Calu3 (cell line): ENCODE data around the gene PLCB2. TPM values are rescaled to one million over a fixed set of nuclear protein-coding genes. Genes with fewer than 3 reads are reported as not detected.

ENCODE experiments used
- BruUV-seq: library from RNA; stranded (reverse); fragments of 400-500 nt; replicated peaks from 2 replicates; lab custom pipeline; 2021; lab: Mats Ljungman, UMichigan
- CTCF ChIA-PET: fragments of 300-600 bp; sonication (Branson Sonifier 250); formaldehyde crosslinking; loops from one replicate; lab custom pipeline; 2022; ENCODE audit warnings: antibody characterized with exemption; lab: Charles Lee
- DNase-seq: peaks from one replicate; pipeline ENCODE4 v3.0.0; 2022
- H3K27ac Mint-ChIP-seq: one replicate; pipeline ENCODE4 v1.8.0; 2022; ENCODE audit warnings: mixed read lengths; ENCODE audit not compliant: unreplicated experiment
- H3K27me3 Mint-ChIP-seq: one replicate; pipeline ENCODE4 v1.8.0; 2022; ENCODE audit warnings: mixed read lengths; ENCODE audit not compliant: unreplicated experiment
- H3K36me3 Mint-ChIP-seq: one replicate; pipeline ENCODE4 v1.8.0; 2022; ENCODE audit warnings: mild to moderate bottlenecking, moderate library complexity, mixed read lengths; ENCODE audit not compliant: insufficient read depth, unreplicated experiment
- H3K4me1 Mint-ChIP-seq: one replicate; pipeline ENCODE4 v1.8.0; 2022; ENCODE audit warnings: mild to moderate bottlenecking, low read depth, mixed read lengths; ENCODE audit not compliant: unreplicated experiment
- H3K4me3 Mint-ChIP-seq: one replicate; pipeline ENCODE4 v1.8.0; 2022; ENCODE audit warnings: mild to moderate bottlenecking, low read depth, moderate library complexity, mixed read lengths; ENCODE audit not compliant: unreplicated experiment
- H3K9me3 Mint-ChIP-seq: one replicate; pipeline ENCODE4 v1.8.0; 2022; ENCODE audit warnings: low read depth, mixed read lengths; ENCODE audit not compliant: unreplicated experiment
- CTCF ChIP-seq: fragments of 200-600 bp; IDR thresholded peaks from one replicate; pipeline ENCODE4 v1.8.0; 2022; ENCODE audit warnings: antibody characterized with exemption; ENCODE audit not compliant: unreplicated experiment
- intact Hi-C: fragments of 100-400 bp; cut with micrococcal nuclease; formaldehyde crosslinking; loops from one replicate; pipeline ENCODE4 v1.10.0; 2022; ENCODE audit not compliant: unreplicated experiment
- total RNA-seq: library from RNA; stranded (reverse); gene quantifications from 2 replicates; pipeline ENCODE4 v1.2.3, GENCODE V29; 2022

PLCB2 gene
- total RNA-seq, 1 experiment from 2014 or later = 37.3 TPM

DNA sequence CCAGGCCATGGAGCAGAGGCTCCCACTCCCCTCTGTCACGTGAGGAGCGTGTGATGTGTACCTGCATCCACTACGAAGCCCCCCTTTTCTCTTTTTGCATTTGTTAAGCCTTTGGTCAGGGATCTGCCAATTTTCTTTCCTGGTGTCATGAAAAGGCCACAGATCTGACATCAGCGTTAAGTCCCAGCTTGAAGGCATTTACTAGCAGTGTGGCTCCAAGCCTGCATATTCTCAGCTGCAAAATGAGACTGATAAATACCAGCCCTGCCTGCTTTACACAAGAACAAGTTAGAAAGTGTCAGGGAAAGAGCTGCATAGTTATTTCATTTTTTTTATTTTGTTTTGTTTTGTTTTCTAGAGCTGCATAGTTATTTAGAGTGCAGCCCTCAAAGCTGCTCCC is 22.6 kb downstream of the PLCB2 start:
- peaks cover 12% of the 10 kb centered on the region for H3K4me1 Mint-ChIP-seq

GRCh38 chr15:40283615-40284300 is 24.0 kb downstream of the PLCB2 start:
- Mint-ChIP-seq H3K4me3 (no peak overlapping the region), H3K27me3 (no peaks in the 10 kb centered on the region), H3K4me1 (no peaks in the 10 kb centered on the region), H3K36me3 (peaks cover 5% of the 10 kb centered on the region), H3K9me3 (no peaks in the 10 kb centered on the region), H3K27ac (no peak overlapping the region)
- no peak for DNase-seq
- CTCF ChIA-PET = no interaction called here
- no peak for TF ChIP-seq CTCF
- intact Hi-C loops = no loop called here
- BruUV-seq = no TSS peak

More for the DNA sequence above, 22.6 kb downstream of the PLCB2 start:
- BruUV-seq = no TSS peak
- Mint-ChIP-seq H3K4me3 (no peak overlapping the region), H3K27ac (no peak overlapping the region), H3K36me3 (peaks cover 5% of the 10 kb centered on the region), H3K9me3 (no peaks in the 10 kb centered on the region), H3K27me3 (no peaks in the 10 kb centered on the region)
- DNase-seq = no peak
- no peak for TF ChIP-seq CTCF
- CTCF ChIA-PET = interaction anchor here (0.7 to 1.1 kb wide), 2 partner anchors 22 to 54 kb away, joined by 3 read pairs; partner anchors contain the start of gene PLCB2
- intact Hi-C loops = no loop called here

GRCh38 chr15:40282869-40283614 is 24.7 kb downstream of the PLCB2 start, which contains the start of gene ANKRD63:
Gene ANKRD63, minus strand, starts transcription at chr15:40283064. Its CDS starts 478 bp downstream, at chr15:40282586.
- Mint-ChIP-seq H3K27me3 (no peaks in the 10 kb centered on the region), H3K27ac (no peak within 1 kb of the TSS), H3K4me3 (peak within 1 kb of the TSS; percentile 57), H3K4me1 (no peaks in the 10 kb centered on the region), H3K36me3 (peaks cover 2% of the 10 kb centered on the region), H3K9me3 (no peaks in the 10 kb centered on the region)
- DNase-seq = no peak
- no peak for TF ChIP-seq CTCF
- CTCF ChIA-PET = interaction anchor here (0.8 to 1.0 kb wide), 3 partner anchors 14 to 83 kb away, joined by 3 to 14 read pairs (median 4); no protein-coding TSS in a partner anchor
- intact Hi-C loops = no loop called here
- BruUV-seq = no TSS peak

GRCh38 chr15:40282147-40282868 is 25.4 kb downstream of the PLCB2 start:
- Mint-ChIP-seq H3K27ac (no peak overlapping the region), H3K4me1 (no peaks in the 10 kb centered on the region), H3K36me3 (no peaks in the 10 kb centered on the region), H3K4me3 (peak overlapping the region; percentile 57), H3K9me3 (no peaks in the 10 kb centered on the region), H3K27me3 (no peaks in the 10 kb centered on the region)
- CTCF ChIA-PET = interaction anchor here (0.8 to 1.0 kb wide), 3 partner anchors 14 to 84 kb away, joined by 3 to 14 read pairs (median 4); no protein-coding TSS in a partner anchor
- intact Hi-C loops = no loop called here
- BruUV-seq = no TSS peak
- peak; percentile 59 for DNase-seq
- peak; percentile 65 for TF ChIP-seq CTCF
